NB4 (cell line): ENCODE measurements around the gene CPNE5.

Experiments
- CTCF ChIP-seq: IDR thresholded peaks from one replicate; pipeline ENCODE4 v1.5.1; 2012; ENCODE audit warnings: low read depth, low read length
- MAX ChIP-seq: IDR thresholded peaks from 2 replicates; pipeline ENCODE4 v1.6.1; 2011; ENCODE audit warnings: low read depth, low read length
- POLR2A ChIP-seq: IDR thresholded peaks from 2 replicates; pipeline ENCODE4 v1.6.1; 2011; ENCODE audit warnings: mild to moderate bottlenecking; ENCODE audit not compliant: insufficient read length; ENCODE audit errors: extremely low read depth

GRCh38 chr6:36780442-36781177 is 58.6 kb downstream of the CPNE5 start:
- no peak for TF ChIP-seq CTCF
- no peak for TF ChIP-seq POLR2A
- TF ChIP-seq MAX, result no peak
